ENCODE results near the gene ARPC2. TPM values are rescaled to one million over a fixed set of nuclear protein-coding genes. Genes with fewer than 3 reads are reported as not detected.

The ARPC2 gene
- total RNA-seq, 1 donor from 2014 or later: 458 TPM

DNA sequence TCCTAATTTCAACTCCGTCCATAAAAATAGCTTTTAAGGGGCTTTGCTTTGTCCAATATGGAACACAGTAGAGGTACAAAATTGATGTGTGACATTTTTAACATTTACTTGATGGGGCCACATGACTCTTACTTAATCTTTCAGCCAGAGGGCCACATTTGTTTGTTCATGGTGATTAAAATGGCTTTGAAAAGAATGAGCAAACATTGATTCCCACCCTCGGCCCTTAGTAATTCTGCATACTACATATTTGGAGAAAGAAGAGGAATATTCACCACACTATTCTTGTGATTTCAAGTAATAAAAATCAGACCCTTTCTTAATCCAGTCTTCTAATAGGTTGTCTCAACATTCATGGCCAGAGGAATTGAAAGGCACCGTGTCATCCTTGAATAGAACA lies 17.5 kb downstream of the ARPC2 start:
- H3K4me3 ChIP-seq (ENCODE audit: low read depth, low read length): no peak overlapping the region
- TF ChIP-seq, protein P1, sequence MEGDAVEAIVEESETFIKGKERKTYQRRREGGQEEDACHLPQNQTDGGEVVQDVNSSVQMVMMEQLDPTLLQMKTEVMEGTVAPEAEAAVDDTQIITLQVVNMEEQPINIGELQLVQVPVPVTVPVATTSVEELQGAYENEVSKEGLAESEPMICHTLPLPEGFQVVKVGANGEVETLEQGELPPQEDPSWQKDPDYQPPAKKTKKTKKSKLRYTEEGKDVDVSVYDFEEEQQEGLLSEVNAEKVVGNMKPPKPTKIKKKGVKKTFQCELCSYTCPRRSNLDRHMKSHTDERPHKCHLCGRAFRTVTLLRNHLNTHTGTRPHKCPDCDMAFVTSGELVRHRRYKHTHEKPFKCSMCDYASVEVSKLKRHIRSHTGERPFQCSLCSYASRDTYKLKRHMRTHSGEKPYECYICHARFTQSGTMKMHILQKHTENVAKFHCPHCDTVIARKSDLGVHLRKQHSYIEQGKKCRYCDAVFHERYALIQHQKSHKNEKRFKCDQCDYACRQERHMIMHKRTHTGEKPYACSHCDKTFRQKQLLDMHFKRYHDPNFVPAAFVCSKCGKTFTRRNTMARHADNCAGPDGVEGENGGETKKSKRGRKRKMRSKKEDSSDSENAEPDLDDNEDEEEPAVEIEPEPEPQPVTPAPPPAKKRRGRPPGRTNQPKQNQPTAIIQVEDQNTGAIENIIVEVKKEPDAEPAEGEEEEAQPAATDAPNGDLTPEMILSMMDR (conservative IDR thresholded peaks at IDR 0.05; ENCODE audit: low read depth, low read length): no peak
- no peak for DNase-seq (ENCODE audit: low read depth)

DNA sequence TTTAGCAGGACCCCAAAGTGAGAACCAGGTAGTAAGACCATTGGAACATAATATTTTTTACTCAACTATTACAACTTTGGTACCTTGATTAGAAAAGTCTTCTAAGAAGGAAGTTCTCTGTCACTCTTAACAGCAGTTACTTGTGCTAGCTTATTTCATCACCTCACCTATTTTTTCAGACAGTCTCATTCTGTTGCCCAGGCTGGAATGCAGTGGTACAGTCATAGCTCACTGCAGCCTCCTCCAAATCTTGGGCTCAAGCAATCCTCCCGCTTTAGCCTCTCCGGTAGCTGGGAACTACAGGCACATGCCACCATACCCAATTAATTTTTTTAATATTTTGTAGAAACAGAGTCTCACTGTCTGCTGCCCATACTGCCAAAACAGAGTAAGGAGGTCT lies 18.0 kb downstream of the ARPC2 start:
- H3K4me3 ChIP-seq (ENCODE audit: low read depth, low read length): no peak overlapping the region
- TF ChIP-seq, protein P1 (conservative IDR thresholded peaks at IDR 0.05; ENCODE audit: low read depth, low read length): no peak
- no peak for DNase-seq (ENCODE audit: low read depth)

DNA sequence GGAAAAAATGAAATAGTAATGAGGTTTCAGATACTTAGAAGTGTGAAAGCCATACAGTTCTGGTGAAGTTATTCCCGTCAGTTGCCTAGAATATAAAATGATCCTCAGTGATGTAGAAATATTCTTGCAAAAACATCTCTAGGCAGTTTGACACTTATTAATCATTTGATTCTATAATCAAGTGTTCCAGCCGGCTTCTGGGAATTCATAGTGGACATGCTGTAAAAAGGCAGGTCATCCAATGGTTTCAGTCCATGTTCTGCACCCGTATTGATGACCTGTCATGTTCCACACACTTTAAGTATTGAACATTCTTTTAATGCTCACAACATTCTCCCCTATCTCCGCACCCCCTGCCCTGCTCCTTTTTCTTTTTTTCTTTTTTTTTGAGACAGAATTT lies 19.8 kb downstream of the ARPC2 start:
- no peak for DNase-seq (ENCODE audit: low read depth)
- TF ChIP-seq, protein P1 (conservative IDR thresholded peaks at IDR 0.05; ENCODE audit: low read depth, low read length): no peak
- H3K4me3 ChIP-seq (ENCODE audit: low read depth, low read length): no peak overlapping the region

DNA sequence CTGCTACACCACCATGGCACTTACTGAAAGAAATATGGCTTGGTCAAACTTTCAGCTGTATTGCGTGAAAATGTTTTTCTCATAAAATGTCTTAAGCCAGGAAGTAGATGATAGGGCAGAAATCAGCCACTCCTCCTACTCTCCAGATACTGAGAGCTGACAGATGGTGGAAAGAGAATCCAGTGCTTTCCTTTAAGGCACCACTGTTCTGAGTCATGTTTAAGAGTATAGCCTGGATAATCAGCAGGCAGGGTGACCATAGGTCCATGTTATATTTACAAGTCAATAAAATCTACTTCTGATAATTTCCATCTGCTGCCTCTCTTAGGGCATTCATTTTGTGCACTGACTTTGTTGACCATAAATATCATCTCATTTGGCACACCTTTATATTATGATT lies 21.9 kb downstream of the ARPC2 start:
- no peak overlapping the region for H3K4me3 ChIP-seq (ENCODE audit: low read depth, low read length)
- TF ChIP-seq, protein P1 (conservative IDR thresholded peaks at IDR 0.05; ENCODE audit: low read depth, low read length): no peak
- DNase-seq (ENCODE audit: low read depth): no peak

DNA sequence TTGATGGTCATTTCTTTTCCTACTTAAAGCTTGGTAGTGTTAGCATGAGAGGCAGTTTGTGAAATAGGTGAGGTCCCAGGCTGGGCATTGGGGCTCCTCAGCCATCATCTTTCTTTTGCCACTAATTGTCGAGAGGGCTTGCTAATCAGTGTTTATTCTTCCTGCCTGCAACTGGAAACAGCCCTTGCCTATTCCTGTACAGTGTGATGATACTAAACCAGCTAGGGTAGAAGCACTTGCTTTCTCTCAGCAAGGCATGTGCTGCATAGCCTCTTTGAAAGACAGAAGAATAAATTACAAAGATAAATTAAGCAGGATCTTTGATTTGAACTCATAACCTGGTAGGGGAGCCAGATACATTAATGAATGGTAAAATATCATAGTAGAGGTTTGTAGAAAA lies 27.2 kb downstream of the ARPC2 start:
- DNase-seq (ENCODE audit: low read depth): no peak
- H3K4me3 ChIP-seq (ENCODE audit: low read depth, low read length): no peak overlapping the region
- TF ChIP-seq, protein P1 (conservative IDR thresholded peaks at IDR 0.05; ENCODE audit: low read depth, low read length): no peak

DNA sequence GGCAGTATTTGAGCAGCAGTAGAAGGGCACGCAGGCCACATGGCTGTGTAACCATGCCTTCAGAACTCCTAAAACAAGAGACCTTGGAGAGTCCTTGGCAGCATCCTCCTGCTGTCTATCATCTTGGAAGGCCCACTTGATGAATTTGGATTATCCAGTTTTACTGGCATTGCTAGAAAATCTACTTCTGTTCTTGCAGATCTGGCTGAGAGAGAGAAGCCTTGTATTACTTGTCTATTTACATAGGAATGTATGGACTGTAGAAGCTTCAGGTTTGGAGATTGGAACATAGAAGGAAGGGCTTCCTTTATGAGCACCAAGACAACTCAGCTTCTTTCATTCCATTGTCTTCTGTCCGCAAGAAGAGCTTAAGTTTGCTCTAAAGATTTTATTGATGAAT lies 27.7 kb downstream of the ARPC2 start:
- no peak for DNase-seq (ENCODE audit: low read depth)
- TF ChIP-seq, protein P1 (conservative IDR thresholded peaks at IDR 0.05; ENCODE audit: low read depth, low read length): no peak
- no peak overlapping the region for H3K4me3 ChIP-seq (ENCODE audit: low read depth, low read length)

DNA sequence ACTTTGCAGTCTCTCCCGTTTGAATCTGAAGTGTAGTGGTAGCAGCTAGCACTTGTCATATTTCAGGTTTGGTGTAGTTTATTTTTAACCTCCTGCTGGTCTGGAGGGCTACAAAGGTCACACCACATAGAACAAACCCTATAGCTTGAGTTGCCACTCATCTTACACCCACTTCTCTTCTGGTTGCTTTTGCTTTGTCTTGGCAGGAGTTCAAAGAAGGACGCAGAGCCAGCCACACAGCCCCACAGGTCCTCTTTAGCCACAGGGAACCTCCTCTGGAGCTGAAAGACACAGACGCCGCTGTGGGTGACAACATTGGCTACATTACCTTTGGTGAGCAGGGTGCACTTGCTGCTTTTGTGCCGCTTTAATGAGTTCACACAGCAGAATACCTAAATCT lies 28.2 kb downstream of the ARPC2 start:
- no peak for DNase-seq (ENCODE audit: low read depth)
- TF ChIP-seq, protein P1 (conservative IDR thresholded peaks at IDR 0.05; ENCODE audit: low read depth, low read length): no peak
- H3K4me3 ChIP-seq (ENCODE audit: low read depth, low read length): no peak overlapping the region

Measured in epithelial cell of proximal tubule (primary cell).